GM18519 (cell line): ENCODE results near the gene DVL3.
"Not testable (repeated sequence)": the region's sequence is repeated elsewhere in the genome, so short reads cannot be mapped to it uniquely, and the experiment has no call there.

Experiments used
- ATAC-seq: cut with Tn5 transposase; IDR thresholded peaks from one replicate; pipeline ENCODE4 v1.9.1; 2021; ENCODE audit warnings: mild to moderate bottlenecking, moderate library complexity; ENCODE audit not compliant: unreplicated experiment, low FRiP score

DVL3 gene

GRCh38 chr3:184154885-184155643, at the start of gene DVL3:
TSS of gene DVL3 (plus strand) at chr3:184155377. CDS start at chr3:184155636, 259 bp downstream.
- ATAC-seq: peak; percentile 64

GRCh38 chr3:184110316-184110725, 44.9 kb upstream of the DVL3 start:
- ATAC-seq: no peak

- no peak for ATAC-seq
Observed at GRCh38 chr3:184116017-184116416, 39.2 kb upstream of the DVL3 start.

- ATAC-seq: no peak
Observed at GRCh38 chr3:184117636-184118035, 37.5 kb upstream of the DVL3 start.

GRCh38 chr3:184121031-184121430, 34.1 kb upstream of the DVL3 start:
- not testable (repeated sequence) for ATAC-seq

- no peak for ATAC-seq
Observed at GRCh38 chr3:184126006-184126405, 29.2 kb upstream of the DVL3 start.

- no peak for ATAC-seq
Observed at GRCh38 chr3:184129012-184129411, 26.2 kb upstream of the DVL3 start.

GRCh38 chr3:184132945-184133344, 22.2 kb upstream of the DVL3 start:
- no peak for ATAC-seq

GRCh38 chr3:184133840-184134745, 21.1 kb upstream of the DVL3 start:
- no peak for ATAC-seq

- ATAC-seq: no peak
Observed at GRCh38 chr3:184134746-184135148, 20.4 kb upstream of the DVL3 start.

GRCh38 chr3:184135149-184135910, 19.8 kb upstream of the DVL3 start, which contains the start of gene EIF2B5:
TSS of gene EIF2B5 (plus strand) at chr3:184135358. CDS start at chr3:184135386, 28 bp downstream.
- peak; percentile 87 for ATAC-seq

- no peak for ATAC-seq
Observed at GRCh38 chr3:184135911-184136260, 19.3 kb upstream of the DVL3 start.

- no peak for ATAC-seq
Observed at GRCh38 chr3:184140436-184140835, 14.7 kb upstream of the DVL3 start.

GRCh38 chr3:184142199-184142598, 13.0 kb upstream of the DVL3 start:
- ATAC-seq: no peak

- no peak for ATAC-seq
Observed at GRCh38 chr3:184143327-184143726, 11.8 kb upstream of the DVL3 start.

- ATAC-seq: no peak
Observed at GRCh38 chr3:184144505-184144904, 10.7 kb upstream of the DVL3 start.

- no peak for ATAC-seq
Observed at GRCh38 chr3:184145111-184145524, 10.1 kb upstream of the DVL3 start.

- ATAC-seq: no peak
Observed at GRCh38 chr3:184145751-184146270, 9.4 kb upstream of the DVL3 start.

- ATAC-seq: no peak
Observed at GRCh38 chr3:184148076-184148475, 7.1 kb upstream of the DVL3 start.

GRCh38 chr3:184149123-184149522, 6.1 kb upstream of the DVL3 start:
- ATAC-seq: no peak
